A549 treated with AZD9567 at 1 μM for 4 hours (cell line): ENCODE data around the gene SLC25A43. TPM values are rescaled to one million over a fixed set of nuclear protein-coding genes. Genes with fewer than 3 reads are reported as not detected.

Experiments
- total RNA-seq: library from RNA; stranded (reverse); fragments of 200-300 nt; extraction: Qiagen RNA extraction; gene quantifications from 5 replicates; pipeline ENCODE4 v1.2.3, GENCODE V29; 2022; ENCODE audit not compliant: insufficient read depth

Gene SLC25A43
- total RNA-seq = 26.8 to 30.5 TPM (median 29.8 TPM) in 5 replicates

DNA sequence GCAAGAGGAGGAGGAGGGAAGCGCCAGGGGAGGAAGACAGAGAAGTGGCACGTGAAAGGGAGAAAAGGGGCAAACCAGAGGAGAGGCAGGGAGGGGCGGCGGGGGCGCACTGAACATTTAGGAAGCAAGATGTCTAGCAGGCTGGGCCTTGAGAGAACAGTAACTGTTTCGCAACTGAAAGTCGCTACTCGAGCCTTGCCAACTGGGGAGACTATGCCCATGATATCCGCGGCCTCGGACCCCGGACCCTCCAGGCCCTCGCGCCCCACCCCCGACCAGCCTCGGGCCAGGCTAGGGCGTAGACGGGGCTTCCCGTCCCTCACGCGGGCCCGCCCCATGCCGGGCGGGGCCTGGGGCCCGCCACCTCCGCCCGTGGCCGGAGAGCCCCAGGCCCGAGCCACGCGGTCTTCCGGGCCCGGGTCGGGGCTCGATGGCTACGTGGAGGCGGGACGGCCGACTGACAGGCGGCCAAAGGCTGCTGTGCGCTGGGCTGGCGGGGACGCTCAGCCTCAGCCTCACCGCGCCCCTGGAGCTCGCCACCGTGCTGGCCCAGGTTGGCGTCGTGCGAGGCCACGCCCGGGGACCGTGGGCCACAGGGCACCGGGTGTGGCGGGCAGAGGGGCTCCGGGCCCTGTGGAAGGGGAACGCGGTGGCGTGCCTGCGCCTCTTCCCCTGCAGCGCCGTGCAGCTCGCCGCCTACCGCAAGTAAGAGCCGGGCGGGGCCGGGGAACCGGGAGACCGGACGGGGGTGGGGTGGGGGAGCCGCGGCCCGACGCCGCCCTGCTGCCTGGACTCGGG, at the start of gene SLC25A43:
Gene SLC25A43, plus strand, starts transcription at position 363 of the 798 bp plus-strand sequence. Its CDS starts 68 bp downstream, at position 431.

GRCh38 chrX:119467842-119468550, 68.9 kb downstream of the SLC25A43 start, which contains the start of gene SLC25A5:
Gene SLC25A5, plus strand, starts transcription at chrX:119468444. Its CDS starts 72 bp downstream, at chrX:119468516.

Other genes with a start within 250 kb of the SLC25A43 start
- 135 to 178 TPM (median 158 TPM) in 5 replicates for gene PGRMC1, start 163.1 kb upstream of the SLC25A43 start, total RNA-seq
- gene SLC25A5, start 69.1 kb downstream of the SLC25A43 start, total RNA-seq = 733 to 792 TPM (median 784 TPM) in 5 replicates
- gene STEEP1, start 166.1 kb downstream of the SLC25A43 start, total RNA-seq = 30.9 to 41.6 TPM (median 32.2 TPM) in 5 replicates
- 138 to 176 TPM (median 142 TPM) in 5 replicates for gene UBE2A, start 175.2 kb downstream of the SLC25A43 start, total RNA-seq
- 17.6 to 22.3 TPM (median 18.5 TPM) in 5 replicates for gene NKRF, start 207.1 kb downstream of the SLC25A43 start, total RNA-seq